Suppressor macrophage treated with lipopolysaccharide for 1 hour (primary cell): ENCODE results near the gene SCARF2.
"Not testable (repeated sequence)": the region's sequence is repeated elsewhere in the genome, so short reads cannot be mapped to it uniquely, and the experiment has no call there.

ENCODE experiments used
- DNase-seq, 3 donors: peaks; one replicate each; pipeline ENCODE4 v3.0.0-alpha.2; 2020 to 2022

Gene SCARF2

DNA sequence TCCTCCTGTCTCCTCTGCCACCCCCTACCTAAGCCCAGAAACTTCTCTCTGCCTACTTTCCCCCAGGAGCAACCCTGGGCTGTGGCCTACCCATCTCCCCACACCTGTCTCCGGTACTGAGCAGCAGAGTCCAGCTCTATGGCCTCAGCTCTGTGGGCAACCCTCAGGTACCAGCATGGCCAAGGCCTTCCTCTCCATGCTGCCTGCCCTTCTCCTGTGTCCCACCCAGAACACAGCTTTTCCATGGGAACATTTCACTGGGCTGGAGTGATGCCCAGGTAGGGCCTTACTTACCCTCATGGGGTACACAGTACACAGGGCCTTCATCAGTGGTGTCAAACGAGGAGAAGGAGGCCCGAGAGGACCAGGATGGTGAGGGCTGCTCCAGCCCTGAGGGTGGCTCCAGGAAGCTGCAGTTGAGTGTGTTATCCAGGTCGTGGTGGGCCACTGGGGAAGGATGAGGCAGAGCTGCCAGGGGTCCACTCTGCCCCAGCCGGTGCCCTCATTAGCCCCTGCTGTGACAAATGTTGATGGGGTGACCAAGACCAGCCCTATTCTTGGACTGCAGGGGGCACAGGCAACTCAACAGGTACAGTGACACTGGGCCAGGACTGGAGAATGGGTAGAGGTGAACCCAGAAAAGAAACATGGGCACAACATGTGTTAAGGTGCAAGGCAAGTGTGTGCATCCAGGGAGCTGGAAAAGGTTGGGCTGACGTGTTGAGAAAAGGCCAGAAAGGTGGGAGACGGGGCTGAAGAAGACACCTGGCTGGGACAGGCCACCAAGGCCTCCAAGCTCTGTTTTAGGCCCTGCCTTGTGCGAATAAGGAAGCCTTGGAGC lies 10.3 kb downstream of the SCARF2 start:
- DNase-seq, result no peak

DNA sequence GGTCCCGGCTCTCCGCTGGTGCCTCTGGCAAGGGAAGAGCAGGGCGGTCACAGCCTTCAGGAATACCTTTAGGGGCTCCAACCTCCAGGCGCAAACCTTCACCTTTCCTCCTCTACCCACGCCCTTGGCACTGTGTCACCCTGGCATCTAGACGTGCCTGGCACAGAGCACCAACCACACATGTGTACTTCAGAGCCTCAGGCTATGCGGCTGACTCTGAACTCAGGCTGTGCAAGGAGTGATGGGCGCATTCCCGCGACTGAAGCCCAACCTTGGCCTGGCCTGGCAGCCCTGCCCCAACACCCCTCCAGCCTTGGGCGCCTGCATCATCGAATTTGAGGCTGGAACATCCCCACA lies 11.4 kb downstream of the SCARF2 start:
- no peak for DNase-seq

DNA sequence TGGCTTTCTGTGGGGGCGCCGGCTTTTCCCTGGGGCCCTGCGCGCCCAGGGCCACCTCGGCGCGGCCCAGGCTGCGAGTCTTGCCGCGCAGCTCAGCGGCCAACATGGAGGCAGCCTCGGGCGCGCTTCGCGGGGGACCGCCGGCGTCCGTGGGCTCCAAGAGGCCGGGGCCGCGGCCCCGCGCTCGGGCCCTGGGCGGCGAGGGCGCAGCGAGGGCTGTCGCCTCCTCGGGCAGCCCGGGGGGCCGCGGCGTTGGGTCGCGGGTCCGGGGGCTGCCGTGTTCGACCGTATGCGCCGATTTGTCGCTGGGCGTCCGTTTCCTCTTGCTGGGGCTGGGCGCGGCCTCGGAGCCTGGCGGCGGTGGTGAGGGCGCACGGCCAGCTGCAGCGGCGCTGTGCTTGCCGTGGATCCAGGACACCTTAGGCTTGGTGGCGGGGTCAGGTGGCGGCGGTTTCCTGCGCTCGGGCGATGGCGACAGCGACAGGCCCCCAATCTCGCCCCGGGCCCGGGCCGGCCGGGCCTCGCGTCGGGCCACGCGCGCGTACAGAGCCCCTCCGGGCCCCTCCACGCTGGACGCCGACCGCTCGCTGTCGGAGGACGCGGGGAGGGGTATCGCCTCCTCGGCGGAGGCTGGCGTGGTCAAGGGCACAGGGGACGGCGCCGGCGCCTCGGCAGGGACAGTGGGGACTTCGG lies 11.9 kb downstream of the SCARF2 start:
- DNase-seq, result peak in 2 of 3 donors; percentile 22 to 50

DNA sequence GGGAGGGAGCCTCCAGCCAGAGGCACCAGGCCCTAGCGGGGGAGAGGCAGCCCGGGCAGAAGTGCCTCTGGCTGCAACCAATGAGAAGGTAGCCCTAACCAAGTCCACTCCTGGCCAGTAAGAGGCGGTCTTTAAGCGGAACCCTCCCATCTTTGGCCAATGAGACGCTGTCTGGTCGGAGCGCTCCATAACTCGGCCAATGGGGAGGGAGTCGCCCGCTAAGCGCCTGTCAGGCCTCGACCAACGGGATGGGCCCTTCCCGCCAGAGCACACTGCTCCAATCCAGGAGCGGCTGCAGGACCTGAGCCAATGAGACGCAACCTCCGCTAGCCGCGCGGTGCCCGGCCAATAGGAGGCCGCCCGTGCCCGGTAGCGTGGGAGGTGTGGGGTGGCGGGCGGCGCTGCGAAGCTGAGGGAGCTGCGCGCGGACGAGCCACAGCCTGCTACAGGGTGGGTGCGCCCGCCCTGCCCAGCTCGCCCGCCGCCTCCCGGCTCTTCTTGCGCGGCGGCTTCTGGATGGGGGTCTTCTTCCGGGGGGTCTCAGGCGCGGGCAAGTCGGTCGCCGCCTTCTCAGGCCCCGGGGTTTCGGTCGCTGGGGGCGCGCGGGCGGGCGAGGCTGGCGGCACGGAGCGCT lies 12.6 kb downstream of the SCARF2 start:
- DNase-seq, result peak in 2 of 3 donors; percentile 20 to 36

DNA sequence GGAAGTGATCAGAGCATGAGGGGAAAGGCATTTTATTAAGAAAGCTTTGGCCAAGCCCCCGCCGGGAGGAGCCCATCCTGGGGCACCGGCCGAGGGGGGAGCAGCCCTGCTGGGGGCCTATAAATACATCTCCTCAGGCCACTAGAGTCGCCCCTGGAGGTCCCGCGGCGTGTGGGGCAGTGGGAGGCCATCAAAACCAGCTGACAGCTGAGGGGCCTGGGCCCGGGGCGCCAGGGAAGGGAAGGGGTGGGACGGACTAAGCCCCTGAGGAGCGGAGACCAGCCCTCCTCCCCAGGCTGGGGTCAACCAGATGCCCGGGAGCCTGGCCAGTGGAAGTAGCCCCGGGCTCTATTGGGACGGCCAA lies 13.1 kb downstream of the SCARF2 start:
- no peak for DNase-seq

DNA sequence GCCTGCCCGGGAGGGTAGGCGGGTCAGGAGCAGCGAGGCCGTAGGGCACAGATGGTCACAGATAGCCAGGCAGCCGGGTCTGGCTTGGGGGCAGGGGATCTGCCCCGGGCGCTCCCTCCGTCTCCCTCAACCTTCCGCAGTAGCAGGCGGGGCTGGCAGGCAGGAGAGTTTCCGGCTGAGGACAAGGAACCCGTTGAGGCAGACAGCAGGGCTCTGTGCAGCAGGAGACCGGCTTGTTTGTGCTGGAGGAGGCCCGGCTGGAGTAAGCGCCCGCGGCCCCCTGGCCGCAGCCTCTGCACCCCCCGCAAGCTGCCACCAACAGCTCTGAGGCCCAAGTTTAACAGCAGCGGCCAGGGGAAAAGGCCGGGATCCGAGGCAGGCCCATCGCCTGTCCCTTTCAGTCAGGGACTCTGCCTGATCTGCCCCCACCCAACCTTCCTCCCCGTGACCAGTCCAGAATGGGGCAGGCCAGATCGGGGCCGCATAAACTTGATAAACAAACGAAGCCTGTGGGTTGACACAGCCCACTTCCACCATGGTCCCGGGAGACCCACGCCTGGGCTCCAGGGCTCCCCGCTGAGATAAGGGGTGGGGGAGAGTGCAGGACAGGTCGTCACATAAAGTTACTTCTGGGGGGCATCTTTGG lies 13.6 kb downstream of the SCARF2 start:
- DNase-seq, result no peak

DNA sequence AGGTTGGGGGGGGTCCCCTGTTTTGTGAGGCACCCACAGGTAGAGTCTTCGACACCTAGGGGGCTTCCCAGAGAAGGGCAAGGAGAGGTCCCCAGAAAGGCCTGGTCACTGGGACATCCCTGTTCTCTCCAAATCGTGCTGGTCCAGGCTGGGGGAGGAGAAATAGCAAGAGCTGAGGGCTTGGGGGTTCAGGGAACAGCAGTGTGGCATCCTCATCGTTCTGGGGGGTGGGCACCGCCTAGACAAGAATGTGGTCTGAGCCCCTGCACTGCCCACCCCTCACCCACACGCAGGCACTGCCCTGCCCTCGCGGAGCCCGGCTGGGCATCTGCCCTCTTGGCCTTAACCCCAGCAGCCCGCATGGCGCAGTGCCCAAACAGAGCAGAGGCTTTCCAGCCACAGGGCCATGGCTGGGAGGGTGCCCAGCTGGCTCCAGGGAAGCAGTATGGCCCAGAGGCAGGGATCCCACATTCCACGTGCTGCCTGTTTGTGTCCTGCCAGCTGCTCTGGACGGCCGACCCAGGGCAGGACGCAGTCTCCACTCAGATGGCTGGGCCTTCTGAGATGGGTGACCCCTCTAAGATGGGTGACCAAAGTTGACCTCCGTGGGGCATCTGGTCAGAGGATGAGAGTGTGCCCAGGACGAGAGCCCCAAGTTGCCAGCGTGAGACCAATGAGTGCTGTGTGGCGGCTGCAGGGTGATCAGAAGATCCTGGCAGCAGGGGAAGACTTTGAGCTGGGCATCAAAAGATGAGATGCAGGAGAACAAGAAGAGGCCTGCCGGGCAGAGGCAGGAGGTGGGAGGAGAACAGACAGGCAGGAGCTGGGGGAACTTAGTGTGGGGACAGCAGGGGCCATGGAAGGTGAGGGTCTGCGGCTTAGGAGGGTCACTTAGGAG lies 14.4 kb downstream of the SCARF2 start:
- DNase-seq, result no peak

DNA sequence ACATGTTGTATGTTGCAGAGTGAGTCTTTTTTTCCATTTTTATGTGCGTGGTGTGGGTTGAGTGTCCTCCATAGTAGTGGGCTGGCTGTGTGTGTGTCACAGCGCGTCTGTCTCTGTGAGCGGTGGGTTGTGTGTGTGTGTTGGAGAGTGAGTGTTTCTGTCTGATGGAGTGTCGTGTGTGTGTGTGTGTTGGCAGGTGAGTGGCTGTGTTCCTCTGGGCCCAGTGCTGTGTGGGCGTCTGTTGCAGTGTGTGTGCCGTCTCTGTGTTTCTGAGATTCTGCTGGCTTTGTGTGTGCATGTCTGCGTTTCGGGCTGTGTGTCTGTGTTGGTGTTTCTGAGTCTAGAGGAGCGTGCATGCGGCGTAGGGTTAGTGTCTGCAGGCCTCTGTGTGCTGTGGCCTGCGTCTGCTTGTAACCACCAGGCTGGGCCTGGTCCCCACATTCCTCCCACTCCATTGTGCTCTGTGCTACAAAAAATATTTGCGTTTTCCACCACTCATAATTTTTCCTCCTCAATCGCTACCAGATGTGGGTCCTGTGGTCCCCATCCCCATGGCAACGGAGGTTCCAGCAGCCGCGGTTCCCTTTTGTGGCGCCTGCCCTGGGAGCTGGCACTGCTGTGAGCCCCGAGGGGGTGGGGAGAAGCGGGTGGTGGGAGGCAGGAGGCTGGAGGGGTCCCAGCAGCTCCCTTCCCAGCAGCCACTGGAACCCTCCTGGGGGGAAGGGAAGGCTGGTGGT lies 15.2 kb downstream of the SCARF2 start:
- no peak for DNase-seq

DNA sequence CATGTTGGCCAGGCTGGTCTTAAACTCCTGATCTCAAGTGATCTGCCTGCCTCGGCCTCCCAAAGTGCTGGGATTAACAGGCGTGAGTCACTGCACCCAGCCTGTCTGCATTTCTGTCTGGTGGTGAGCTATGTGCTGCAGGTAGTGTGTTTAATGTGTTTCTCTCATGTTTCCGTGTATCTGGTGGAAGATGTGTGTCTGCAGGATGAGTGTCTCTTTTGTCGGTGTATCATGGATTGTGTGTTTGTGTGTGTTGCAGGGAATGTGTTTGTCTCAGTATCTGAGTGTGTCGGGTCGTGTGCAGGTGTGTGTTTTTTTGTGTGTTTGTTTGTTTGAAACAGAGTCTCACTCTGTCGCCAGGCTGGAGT lies 16.1 kb downstream of the SCARF2 start:
- DNase-seq, result no peak

DNA sequence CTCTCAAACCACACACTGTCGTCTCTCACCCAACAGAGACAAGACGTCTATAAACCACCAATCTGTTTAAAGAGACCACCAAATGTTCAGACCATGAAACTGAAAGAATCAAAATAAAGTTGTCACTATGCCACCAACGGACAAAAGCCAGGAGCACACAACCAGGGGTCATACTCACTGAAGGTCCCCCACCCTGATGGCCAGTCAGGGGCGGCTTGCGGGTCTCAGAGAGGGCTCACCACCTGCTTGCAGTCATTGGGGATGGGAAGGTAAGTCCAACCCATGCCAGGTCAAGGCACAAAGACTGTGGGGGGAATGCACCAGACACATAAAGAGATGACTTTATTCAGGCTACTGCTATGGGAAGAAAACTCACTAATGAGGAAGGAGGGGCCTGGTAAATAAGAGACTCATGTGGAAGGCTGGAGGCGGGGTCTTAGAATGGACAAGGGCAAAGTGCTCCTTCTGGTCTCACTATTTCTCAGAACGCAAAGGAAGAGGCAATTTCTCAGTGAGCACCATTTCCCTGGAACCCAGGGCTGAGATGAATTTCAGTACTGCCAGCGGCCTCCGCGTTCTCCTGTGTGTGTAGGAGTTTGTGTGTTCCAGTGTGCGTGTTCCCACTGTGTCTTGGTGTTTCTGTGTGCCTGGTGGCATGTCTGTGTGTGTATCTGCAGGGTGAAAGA lies 17.3 kb downstream of the SCARF2 start:
- no peak for DNase-seq

DNA sequence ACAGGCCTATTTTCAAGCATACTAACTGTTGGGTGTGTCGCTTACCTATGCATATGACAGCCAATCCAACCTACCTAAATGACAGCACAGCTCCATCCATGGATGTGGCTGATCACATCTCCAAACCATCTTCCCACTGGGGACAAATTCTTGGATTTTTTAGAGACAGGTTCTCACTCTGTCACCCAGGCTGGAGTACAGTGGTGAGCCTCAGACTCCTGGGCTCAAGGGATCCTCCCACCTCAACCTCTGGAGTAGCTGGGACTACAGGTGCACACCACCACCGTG lies 18.0 kb downstream of the SCARF2 start:
- no peak for DNase-seq

DNA sequence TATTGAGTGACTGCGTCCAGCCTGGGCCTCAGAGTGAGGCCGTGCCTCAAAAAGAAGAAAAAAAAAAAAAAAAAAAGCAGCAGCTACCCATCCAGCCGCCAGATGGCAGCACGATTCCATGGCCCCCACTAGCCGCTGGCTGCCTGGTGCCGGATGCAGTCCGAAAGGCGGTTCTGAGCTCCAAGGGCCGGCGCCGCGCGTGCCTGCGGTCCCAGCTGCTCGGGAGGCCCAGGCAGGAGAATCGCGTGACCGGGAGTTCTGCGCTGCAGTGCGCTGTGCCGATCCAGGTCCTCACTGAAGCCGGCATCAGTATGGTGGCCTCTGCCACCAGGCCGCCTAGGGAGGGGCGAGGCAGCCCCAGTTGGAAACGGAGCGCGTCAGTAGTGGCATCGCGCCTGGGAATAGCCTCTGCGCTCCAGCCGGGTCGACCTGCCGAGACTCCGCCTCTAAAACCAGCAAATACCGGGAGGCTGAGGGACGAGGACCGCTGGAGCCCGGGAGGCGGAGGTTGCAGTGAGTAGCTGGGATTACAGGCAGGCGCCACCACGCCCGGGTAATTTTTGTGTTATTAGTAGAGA lies 19.3 kb downstream of the SCARF2 start:
- peak; percentile 76 to 82 (median 80) for DNase-seq

DNA sequence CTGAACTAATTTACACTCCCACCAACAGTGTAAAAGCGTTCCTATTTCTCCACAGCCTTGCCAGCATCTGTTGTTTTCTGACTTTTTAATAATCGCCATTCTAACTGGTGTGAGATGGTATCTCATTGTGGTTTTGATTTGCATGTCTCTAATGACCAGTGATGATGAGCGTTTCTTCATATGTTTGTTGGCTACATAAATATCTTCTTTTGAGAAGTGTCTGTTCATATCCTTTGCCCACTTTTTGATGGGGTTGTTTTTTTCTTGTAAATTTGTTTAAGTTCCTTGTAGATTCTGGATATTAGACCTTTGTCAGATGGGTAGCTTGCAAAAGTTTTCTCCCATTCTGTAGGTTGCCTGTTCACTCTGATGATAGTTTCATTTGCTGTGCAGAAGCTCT lies 21.9 kb downstream of the SCARF2 start:
- DNase-seq, result not testable (repeated sequence)

DNA sequence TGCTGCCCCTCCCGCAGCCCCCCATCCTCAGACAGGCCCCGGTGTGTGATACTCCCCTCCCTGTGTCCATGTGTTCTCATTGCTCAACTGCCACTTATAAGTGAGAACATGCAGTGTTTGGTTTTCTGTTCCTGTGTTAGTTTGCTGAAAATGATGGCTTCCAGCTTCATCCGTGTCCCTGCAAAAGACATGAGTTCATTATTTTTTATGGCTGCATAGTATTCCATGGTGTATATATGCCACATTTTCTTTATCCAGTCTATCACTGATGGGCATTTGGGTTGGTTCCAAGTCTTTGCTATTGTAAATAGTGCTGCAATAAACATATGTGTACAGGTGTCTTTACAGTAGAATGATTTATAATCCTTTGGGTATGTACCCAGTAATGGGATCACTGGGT lies 22.4 kb downstream of the SCARF2 start:
- not testable (repeated sequence) for DNase-seq

DNA sequence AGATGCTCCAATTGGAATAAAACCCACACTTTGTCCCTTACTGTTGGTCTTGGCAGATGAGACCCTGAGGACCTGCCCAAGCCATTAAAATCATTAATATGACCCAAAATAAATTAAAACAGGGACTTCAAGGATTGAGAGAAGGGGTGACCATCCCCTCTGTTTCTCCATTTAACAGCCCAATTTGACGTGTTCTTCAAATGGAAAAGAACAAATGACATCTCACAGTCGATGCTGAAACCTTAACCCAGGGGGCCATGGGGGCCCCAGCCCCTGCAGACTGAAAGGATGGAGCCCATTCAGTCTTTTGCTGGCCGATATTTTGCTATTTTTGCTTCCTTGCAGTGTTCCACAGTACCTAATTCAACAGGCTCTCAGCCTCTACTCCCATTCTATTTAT lies 23.2 kb downstream of the SCARF2 start:
- no peak for DNase-seq

DNA sequence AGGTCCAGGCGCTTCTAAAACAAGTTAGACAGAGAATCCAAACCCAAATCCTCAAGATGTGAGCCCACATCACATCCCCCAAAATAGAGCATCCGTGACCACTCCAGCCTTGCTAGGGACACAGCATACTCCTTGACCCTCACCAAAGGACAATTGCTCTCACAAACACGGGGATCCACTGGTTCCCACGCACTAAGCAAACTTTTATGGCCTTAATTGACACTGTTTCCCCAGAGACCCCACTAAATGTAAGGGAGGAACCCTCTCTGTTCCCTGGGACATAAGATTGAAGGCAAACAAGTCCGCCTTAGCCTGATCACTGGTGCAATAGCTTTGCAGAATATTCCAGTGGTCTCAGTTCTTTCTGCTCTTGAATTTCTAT lies 23.6 kb downstream of the SCARF2 start:
- no peak for DNase-seq

DNA sequence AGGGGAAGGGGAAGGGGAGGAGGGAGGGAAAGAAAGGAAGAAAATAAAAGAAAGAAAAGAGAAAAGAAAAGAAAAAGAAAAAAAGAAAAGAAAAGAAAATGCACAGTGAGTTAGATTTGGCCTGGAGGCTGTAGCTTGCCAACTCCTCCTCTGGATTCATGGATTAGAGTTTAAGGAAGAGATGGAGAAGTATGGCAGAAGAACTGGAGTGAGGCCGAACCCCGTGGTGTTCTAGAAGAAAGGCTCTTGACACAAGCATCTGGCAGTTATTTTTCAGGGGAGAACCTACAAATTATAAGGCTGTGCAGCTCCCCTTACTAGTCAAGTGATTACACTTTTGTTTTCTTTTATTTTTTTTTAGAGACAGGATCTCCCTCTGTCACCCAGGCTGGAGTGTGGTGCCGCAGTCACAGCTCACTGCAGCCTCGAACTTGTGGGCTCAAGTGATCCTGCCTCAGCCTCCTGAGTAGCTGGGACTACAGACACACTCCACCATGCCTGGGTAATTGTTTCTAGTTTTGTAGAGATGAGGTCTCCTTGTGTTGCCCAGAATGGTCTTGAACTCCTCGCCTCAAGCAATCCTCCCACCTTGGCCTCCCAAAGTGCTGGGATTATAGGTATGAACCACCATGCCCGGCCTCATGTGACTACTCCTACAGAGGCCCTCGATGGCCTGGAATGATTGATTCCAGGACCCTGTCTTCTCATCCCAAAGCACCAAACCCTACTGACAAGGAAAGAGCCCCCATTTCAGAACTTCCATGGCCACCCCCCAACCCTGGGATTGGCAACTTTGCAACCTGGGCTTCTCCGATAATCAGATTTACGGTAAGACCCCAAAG lies 24.2 kb downstream of the SCARF2 start:
- DNase-seq, result no peak

DNA sequence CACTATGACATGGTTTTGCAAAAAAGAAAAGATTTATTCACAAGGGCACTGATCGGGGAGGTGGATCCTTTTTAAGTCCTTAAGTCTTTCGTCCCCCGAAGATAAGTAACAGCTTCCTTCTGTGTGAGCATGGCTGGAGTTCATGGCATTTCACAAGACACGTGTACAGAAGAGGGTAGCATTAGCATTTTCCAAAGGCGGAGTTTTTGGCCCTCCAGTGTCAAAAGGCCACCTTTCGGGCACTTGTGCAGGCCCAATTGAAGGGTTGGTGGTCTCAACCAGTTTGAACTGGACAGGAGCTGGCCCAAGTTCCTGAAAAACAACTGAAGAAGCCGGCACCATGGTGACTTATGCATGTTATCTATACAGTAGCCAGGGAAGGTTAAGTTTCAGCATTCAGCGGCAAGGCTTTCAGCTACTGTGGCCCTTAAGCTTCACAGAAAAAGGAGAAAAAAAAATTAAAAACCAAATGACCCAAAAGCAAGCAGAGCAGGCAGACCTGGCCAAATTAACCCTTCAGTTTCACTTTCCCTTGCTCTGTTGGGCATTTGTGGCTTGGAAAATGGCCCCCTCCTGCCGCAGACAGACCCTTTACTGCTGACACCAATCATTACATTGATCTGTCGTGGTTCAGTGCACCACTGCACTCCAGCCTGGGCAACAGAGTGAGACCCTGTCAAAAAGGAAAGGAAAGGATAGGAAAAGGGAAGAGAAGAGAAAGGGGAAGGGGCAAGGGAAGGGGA lies 25.0 kb downstream of the SCARF2 start:
- no peak for DNase-seq

DNA sequence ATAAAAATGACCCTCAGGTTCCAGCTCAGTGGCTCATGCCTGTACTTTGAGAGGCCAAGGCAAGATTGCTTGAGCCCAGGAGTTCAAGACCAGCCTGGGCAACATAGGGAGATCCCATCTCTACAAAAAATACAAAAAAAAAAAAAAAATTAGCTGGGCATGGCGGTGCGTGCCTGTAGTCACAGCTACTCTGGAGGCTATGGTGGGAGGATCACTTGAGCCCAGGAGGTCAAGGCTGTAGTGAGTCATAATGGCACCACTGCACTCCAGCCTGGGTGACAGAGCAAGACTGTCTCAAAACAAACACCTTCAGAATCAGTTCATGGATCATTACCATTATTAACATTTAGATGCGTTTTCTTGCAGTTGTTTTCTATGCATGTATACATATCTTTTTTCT lies 28.2 kb downstream of the SCARF2 start:
- DNase-seq, result not testable (repeated sequence)
